Measurements from ENCODE around the gene SMURF1.

GRCh38 chr7:99072126-99072525, 71.8 kb downstream of the SMURF1 start:
- TF ChIP-seq POLR2AphosphoS5 (IDR thresholded peaks at IDR 0.05) (no peak), POLR2A (IDR thresholded peaks at IDR 0.05) (no peak)
